CD4-positive, alpha-beta T cell treated with Interleukin-2 at 100 ng/mL for 4 hours (primary cell): Measurements from ENCODE around the gene SIRT1.
"Not testable (repeated sequence)": the region's sequence is repeated elsewhere in the genome, so short reads cannot be mapped to it uniquely, and the experiment has no call there.

Experiments
- DNase-seq: peaks from one replicate; pipeline ENCODE4 v3.0.0-alpha.2; 2020; ENCODE audit warnings: low spot score

SIRT1 gene

GRCh38 chr10:67965456-67965855, 81.0 kb downstream of the SIRT1 start:
- DNase-seq, result no peak

- DNase-seq, result not testable (repeated sequence)
Observed at GRCh38 chr10:67966035-67966434, 81.6 kb downstream of the SIRT1 start.
